Spleen (tissue), 7 donors: ENCODE data around the gene PLXNC1.
A peak's percentile ranks its signal among the peaks of the same experiment; 100 is the strongest.

ENCODE experiments used
- POLR2A ChIP-seq, 3 donors: fragments of 450-650 bp; IDR thresholded peaks; one replicate each; pipeline ENCODE4 v1.5.1; 2017; ENCODE audit warnings: antibody characterized with exemption in 3 of 3, mild to moderate bottlenecking in 1 of 3
- POLR2AphosphoS5 ChIP-seq, 3 donors: sonication (generic); formaldehyde crosslinking; IDR thresholded peaks; one replicate each; pipeline ENCODE4 v1.5.1; 2017; ENCODE audit warnings: antibody characterized with exemption in 3 of 3
- TF ChIP-seq, protein P1 (sequence below), 11 experiments: fragments of 200-600 bp in 7 of 11; fragments of 450-650 bp in 4 of 11; sonication (generic) in 4 of 11; IDR thresholded peaks in 8 of 11; conservative IDR thresholded peaks in 3 of 11; 1 replicate in 7 of 11; 2 replicates in 4 of 11; pipeline versions ENCODE4 v1.4.0 to v1.8.0; 2016 to 2021; ENCODE audit warnings: antibody characterized with exemption in 11 of 11, inconsistent platforms in 4 of 11, mild to moderate bottlenecking in 1 of 11
- donor health status: DM: no; HTN: no; CAD: no; lungs with moderate emphysema.
- donor health status: DM: no; HTN: no; CAD: no.
- donor health status: DM: no; HTN: no; CAD: no.

DNA sequence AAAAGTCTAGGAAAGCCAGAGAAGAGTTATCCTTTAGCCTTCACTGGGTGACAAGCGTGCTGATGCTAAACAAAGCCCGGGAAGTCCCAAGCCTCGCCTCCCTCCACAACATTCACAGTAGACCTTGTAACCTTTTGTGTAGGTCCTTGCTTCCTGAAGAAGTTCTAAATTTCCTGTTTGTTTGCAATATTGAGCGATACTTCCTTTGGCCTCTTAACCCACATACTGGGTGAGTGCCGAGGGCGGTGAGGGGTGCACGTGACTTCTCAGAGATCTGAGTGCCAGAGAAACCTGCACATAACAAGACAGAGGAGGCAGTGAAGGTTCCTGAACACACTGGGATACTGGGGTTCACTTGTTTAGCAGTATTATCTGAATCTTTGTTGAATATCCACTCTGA is 134.3 kb downstream of the PLXNC1 start:
- no peak for TF ChIP-seq POLR2A (IDR thresholded peaks at IDR 0.05)
- TF ChIP-seq, protein P1, sequence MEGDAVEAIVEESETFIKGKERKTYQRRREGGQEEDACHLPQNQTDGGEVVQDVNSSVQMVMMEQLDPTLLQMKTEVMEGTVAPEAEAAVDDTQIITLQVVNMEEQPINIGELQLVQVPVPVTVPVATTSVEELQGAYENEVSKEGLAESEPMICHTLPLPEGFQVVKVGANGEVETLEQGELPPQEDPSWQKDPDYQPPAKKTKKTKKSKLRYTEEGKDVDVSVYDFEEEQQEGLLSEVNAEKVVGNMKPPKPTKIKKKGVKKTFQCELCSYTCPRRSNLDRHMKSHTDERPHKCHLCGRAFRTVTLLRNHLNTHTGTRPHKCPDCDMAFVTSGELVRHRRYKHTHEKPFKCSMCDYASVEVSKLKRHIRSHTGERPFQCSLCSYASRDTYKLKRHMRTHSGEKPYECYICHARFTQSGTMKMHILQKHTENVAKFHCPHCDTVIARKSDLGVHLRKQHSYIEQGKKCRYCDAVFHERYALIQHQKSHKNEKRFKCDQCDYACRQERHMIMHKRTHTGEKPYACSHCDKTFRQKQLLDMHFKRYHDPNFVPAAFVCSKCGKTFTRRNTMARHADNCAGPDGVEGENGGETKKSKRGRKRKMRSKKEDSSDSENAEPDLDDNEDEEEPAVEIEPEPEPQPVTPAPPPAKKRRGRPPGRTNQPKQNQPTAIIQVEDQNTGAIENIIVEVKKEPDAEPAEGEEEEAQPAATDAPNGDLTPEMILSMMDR (IDR thresholded peaks at IDR 0.05 in 8 of 11, conservative IDR thresholded peaks at IDR 0.05 in 3 of 11): no peak
- peak in 1 of 3 donors; percentile 72 for TF ChIP-seq POLR2AphosphoS5 (IDR thresholded peaks at IDR 0.05)
